Panc1 (cell line): ENCODE results near the gene POLG2.
"Not testable (repeated sequence)": the region's sequence is repeated elsewhere in the genome, so short reads cannot be mapped to it uniquely, and the experiment has no call there.

Experiments used
- POLR2AphosphoS5 ChIP-seq: IDR thresholded peaks from 2 replicates; pipeline ENCODE4 v1.6.1; 2012; ENCODE audit warnings: mild to moderate bottlenecking, low read depth, low read length, moderate library complexity
- SIN3A ChIP-seq: IDR thresholded peaks from 2 replicates; pipeline ENCODE4 v1.6.1; 2012; ENCODE audit warnings: low read depth, mild to moderate bottlenecking, low read length, moderate library complexity, borderline replicate concordance; ENCODE audit not compliant: insufficient read depth
- TF ChIP-seq, protein P1 (sequence below): fragments of 450-650 bp; IDR thresholded peaks from 2 replicates; pipeline ENCODE4 v1.5.1; 2017; ENCODE audit warnings: mild to moderate bottlenecking

DNA sequence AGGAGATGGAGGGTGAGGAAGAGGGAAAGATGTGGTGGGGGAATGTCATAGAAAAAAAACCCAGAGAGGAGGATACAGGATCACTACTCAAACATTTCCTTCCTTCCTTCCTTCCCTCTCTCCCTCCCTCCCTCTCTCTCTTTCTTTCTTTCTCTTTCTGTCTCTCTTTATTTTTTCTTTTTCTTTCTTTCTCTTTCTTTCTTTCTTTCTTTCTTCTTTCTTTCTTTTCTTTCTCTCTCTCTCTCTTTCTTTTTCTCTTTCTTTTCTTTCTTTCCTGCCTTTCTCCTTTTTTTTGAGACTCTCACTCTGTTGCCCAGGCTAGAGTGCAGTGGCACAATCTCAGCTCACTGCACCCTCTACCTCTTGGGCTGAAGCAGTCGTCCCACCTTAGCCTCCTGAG lies 30.0 kb downstream of the POLG2 start:
- TF ChIP-seq, protein P1, sequence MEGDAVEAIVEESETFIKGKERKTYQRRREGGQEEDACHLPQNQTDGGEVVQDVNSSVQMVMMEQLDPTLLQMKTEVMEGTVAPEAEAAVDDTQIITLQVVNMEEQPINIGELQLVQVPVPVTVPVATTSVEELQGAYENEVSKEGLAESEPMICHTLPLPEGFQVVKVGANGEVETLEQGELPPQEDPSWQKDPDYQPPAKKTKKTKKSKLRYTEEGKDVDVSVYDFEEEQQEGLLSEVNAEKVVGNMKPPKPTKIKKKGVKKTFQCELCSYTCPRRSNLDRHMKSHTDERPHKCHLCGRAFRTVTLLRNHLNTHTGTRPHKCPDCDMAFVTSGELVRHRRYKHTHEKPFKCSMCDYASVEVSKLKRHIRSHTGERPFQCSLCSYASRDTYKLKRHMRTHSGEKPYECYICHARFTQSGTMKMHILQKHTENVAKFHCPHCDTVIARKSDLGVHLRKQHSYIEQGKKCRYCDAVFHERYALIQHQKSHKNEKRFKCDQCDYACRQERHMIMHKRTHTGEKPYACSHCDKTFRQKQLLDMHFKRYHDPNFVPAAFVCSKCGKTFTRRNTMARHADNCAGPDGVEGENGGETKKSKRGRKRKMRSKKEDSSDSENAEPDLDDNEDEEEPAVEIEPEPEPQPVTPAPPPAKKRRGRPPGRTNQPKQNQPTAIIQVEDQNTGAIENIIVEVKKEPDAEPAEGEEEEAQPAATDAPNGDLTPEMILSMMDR = not testable (repeated sequence)
- not testable (repeated sequence) for TF ChIP-seq POLR2AphosphoS5, SIN3A
